HG03097 (cell line): ENCODE data around the gene AHSP.
"Not testable (repeated sequence)": the region's sequence is repeated elsewhere in the genome, so short reads cannot be mapped to it uniquely, and the experiment has no call there.

Source experiments
- ATAC-seq: cut with Tn5 transposase; IDR thresholded peaks from one replicate; pipeline ENCODE4 v1.9.1; 2021; ENCODE audit not compliant: unreplicated experiment, low FRiP score

Gene AHSP

DNA sequence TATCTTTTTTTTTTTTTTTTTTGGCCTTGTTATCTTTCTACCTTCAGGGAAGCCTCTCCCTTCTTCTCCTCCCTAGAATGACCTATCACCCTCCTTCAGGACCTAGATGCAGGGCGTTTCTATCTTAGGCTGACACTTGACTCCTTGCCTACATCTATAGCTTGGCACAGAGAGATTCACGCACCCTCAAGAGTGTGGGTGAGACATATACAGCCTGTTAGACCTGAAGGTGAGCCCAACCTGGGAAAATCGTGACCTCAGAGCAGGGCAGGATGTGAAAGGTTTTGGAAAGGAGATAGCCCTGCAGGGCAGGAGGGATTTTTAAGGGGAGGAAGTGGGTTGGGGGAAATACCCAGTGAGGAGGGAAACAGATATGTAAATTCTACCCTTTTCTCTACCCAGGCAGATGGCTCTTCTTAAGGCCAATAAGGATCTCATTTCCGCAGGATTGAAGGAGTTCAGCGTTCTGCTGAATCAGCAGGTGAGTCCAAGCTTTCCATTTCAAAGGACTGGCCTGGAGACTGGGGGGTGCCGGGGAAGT is at the start of gene AHSP:
TSS of gene AHSP (plus strand) at position 167 of the 541 bp plus-strand sequence. CDS start at position 407, 240 bp downstream.
- ATAC-seq = no peak

DNA sequence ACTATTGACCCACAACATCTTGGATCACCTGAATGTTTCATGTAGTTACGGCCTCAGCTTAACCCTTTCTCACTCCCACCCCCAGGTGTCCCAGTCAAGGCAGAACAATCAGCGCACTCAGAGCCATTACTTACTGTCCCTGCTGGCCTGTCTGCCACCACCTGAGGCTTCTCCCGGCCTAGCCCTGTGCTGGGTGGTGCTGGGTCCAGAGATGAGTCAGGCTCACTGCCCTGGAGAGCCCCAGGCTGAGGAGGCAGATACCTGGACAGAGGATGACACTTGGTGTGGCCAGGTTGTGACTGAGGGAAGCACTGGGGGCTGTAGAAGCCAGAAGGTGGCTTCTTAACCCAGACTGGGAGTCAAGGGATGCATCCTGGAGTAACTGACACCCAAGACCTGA is 48.7 kb upstream of the AHSP start:
- ATAC-seq = no peak

DNA sequence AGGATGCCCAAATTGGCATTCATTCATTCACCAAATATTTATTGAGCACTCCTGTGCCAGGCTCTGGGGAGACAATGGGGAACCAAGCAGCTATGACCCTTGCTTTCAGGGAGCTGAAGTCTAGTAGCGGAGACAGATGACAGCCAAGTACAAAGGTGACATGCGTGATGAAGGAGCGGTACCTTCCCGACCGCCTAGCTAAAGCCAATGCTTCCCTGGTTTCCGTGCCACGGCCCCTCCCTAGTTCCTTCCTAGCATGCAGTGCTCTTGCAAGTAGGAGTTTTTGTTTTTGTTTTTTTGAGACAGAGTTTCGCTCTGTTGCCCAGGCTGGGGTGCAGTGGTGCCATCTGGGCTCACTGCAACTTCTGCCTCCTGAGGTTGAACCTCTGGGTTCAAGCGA is 47.9 kb upstream of the AHSP start:
- no peak for ATAC-seq

DNA sequence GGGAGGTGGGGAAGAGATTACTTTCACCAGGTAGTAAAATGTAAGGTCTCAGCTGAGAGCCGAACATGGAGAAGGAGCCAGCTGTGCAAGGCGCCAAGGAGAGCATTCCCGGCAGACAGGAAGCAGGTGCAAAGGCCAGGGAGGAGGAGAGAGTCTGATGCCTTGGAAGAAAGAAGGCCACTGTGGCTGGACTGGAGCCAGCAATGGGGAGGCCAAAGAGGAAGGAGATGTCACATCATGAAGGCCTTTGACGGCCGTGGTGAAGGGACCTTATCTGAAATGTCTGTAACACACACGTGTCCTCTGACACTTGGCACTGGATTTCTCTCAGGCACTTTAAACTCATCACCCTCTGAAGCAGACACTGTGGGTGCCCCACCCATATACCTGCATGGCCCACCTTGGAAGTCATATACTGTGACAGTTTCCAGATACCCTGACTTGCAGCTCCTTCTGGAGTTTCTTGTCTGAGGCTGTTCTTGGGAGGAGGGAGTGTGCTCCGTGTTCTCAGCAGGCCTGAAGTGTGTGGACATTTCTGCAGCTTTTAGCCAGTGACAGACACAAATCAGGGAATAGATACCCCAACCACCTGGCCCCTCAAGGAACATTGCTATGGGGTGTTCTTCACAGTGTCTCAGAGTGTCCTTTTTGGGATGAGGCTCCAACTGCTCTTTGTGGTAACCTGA is 46.7 kb upstream of the AHSP start:
- no peak for ATAC-seq

- ATAC-seq = no peak
Measured at GRCh38 chr16:31483081-31483480, 44.6 kb upstream of the AHSP start, which contains the start of gene SLC5A2. SLC5A2 (plus strand) TSS chr16:31483123; CDS start chr16:31483137, 14 bp downstream.

- not testable (repeated sequence) for ATAC-seq
Measured at GRCh38 chr16:31484048-31484447, 43.7 kb upstream of the AHSP start.

DNA sequence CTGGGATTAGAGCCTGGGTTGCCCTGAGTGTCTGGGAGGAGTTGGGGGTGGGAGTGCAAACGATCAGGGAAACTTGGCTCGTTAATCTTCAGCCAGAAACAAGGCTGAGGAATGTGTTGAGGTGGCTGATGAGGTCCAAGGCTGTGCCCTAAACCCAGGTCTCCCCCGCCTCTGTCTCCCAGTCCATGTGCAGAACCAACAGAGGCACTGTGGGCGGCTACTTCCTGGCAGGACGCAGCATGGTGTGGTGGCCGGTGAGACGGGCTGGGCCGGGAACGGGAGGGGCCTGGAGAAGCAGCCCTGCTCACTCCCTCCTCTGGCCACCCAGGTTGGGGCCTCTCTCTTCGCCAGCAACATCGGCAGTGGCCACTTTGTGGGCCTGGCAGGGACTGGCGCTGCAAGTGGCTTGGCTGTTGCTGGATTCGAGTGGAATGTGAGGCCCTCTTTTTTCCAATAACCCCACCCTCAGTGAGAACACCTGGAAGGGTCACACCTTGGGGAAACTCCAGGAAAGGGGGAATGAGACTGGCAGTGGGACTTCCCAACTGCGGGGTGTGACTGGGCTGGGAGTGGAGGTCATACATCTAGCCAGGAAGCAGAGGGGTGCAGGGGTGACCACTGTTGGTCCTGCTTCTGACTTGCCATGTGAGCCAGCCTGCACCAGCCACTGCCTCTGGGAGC is 43.1 kb upstream of the AHSP start:
- no peak for ATAC-seq

DNA sequence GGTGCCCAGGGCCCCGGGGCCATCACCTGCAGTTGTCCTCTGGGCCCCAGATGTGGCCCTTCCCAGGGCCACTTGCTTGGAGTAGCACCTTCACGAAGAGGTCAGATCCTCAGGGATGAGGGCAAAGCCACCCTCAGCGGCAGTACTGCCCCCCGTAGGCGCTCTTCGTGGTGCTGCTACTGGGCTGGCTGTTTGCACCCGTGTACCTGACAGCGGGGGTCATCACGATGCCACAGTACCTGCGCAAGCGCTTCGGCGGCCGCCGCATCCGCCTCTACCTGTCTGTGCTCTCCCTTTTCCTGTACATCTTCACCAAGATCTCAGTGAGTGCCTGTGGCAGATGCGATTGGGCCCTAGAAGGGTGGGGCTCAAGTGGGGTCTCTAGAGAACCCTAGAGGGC is 42.1 kb upstream of the AHSP start:
- ATAC-seq = no peak

DNA sequence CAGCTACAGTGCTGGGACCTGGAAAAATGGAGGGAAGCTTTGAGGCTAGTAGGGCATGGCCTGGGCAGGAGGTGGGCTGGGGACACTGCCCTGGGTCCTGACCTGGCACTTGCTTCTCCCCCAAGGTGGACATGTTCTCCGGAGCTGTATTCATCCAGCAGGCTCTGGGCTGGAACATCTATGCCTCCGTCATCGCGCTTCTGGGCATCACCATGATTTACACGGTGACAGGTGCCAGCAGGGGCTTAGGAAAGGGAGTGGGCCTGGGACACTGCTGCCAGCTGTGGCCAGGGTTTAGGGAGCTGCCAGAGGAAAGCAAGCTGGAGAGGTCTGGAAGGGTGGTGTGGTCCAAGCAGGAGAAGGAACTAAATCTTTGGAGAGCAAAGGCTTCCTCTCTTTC is 41.7 kb upstream of the AHSP start:
- ATAC-seq = no peak

GRCh38 chr16:31487071-31487719 is 40.5 kb upstream of the AHSP start:
- ATAC-seq = no peak

- ATAC-seq = peak; percentile 69
Measured at GRCh38 chr16:31487720-31488467, 39.8 kb upstream of the AHSP start.

DNA sequence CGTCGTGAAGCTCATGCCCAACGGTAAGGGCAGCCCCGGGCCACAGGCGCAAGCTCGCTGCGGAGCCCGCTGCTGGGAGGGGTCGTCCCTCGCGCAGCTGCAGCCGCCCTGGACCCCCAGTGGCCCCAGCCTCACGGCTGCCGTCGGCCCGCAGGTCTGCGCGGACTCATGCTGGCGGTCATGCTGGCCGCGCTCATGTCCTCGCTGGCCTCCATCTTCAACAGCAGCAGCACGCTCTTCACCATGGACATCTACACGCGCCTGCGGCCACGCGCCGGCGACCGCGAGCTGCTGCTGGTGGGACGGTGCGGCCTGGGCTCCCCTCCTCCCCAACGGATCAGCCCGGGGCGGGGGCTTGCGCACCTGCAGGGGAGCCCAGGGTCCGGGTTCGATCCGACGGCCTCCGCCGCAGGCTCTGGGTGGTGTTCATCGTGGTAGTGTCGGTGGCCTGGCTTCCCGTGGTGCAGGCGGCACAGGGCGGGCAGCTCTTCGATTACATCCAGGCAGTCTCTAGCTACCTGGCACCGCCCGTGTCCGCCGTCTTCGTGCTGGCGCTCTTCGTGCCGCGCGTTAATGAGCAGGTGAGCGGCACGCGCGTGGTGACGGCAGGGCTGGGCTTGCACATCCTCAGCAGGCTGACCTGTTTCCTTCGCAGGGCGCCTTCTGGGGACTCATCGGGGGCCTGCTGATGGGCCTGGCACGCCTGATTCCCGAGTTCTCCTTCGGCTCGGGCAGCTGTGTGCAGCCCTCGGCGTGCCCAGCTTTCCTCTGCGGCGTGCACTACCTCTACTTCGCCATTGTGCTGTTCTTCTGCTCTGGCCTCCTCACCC is 39.0 kb upstream of the AHSP start:
- no peak for ATAC-seq

- ATAC-seq = no peak
Measured at GRCh38 chr16:31489298-31489564, 38.5 kb upstream of the AHSP start.

- no peak for ATAC-seq
Measured at GRCh38 chr16:31489616-31490584, 37.8 kb upstream of the AHSP start.

GRCh38 chr16:31491778-31492418 is 35.8 kb upstream of the AHSP start:
- ATAC-seq = no peak

GRCh38 chr16:31493506-31494125 is 34.1 kb upstream of the AHSP start:
- ATAC-seq = no peak

DNA sequence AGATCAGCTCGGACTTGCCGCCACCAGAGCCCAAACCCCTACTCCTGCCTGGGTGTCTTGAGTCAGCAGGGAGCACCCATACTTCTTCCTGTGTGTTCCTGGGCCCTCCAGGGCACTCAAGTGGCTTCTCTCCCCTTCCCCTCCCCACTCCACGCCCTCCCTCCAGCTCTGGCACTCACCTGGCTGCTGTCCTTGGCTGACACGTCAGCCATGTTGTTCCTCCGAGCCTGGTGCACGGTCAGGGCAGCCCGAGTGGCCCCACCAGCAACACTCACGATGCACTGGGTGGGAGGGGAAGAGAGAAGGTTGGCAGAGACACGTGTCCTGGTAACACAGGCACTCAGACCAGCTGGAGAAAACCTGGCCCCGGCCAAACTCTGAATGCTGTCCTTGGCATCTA is 31.0 kb upstream of the AHSP start:
- ATAC-seq = no peak

GRCh38 chr16:31498493-31498892 is 29.2 kb upstream of the AHSP start:
- ATAC-seq = no peak
